GM21786 (cell line): ENCODE data around the gene HORMAD2.

Experiments
- ATAC-seq: cut with Tn5 transposase; IDR thresholded peaks from one replicate; pipeline ENCODE4 v1.9.1; 2021; ENCODE audit not compliant: unreplicated experiment

Gene HORMAD2, protein sequence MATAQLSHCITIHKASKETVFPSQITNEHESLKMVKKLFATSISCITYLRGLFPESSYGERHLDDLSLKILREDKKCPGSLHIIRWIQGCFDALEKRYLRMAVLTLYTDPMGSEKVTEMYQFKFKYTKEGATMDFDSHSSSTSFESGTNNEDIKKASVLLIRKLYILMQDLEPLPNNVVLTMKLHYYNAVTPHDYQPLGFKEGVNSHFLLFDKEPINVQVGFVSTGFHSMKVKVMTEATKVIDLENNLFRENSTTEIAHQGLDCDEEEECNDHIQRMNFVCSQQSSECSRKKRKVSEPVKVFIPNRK

DNA sequence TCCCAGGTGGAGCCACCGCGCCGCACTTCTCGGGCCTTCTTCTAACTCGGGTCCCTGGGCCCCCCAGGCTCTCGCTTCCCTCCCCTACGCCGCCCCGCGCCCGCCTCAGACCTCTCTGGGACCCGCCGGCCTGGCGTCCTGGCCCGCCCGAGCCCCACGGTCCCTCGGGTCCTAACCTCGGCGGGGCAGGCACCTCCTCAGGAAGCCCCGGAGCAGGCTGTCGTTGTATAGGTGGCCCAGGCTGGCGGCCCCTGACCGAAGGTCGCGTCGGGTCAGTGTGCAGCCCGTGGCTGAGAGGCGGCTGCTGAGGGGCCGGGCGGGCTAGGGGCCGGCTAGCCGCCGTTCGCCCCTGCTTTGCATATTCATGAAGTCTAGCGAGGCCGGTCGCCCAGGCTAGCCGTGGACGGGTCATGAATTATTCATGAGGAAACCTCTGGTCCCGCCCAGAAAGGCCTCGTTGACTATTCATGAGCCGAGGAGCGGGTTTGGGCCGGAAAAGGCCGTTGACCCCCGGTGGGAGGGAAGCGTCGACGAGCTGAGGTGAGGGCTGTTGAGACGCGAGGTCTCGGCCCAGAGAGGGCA, at the start of gene HORMAD2:
Gene HORMAD2, plus strand, starts transcription at position 513 of the 582 bp plus-strand sequence. CDS start 13,489 bp downstream, outside the sequence.
- no peak for ATAC-seq

DNA sequence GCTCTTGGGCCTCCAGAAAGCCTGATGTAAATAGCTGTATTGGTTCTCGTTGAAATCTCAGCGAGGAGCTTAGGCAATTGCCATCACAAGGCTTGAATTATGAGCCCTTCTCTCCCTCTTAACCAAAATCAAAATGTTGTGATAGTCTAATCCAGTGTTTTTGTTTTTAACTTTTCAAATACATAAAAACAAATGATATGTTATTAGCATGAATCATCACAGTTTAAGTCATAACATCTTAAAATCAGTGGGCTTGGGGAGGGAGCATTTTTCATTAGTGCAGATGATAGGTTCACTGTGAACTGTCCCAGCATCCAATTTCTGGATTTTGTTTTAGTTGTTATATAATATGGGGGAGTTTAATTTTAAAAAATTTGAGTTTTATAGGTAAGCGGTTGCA, 48.9 kb upstream of the HORMAD2 start:
- ATAC-seq, result no peak

DNA sequence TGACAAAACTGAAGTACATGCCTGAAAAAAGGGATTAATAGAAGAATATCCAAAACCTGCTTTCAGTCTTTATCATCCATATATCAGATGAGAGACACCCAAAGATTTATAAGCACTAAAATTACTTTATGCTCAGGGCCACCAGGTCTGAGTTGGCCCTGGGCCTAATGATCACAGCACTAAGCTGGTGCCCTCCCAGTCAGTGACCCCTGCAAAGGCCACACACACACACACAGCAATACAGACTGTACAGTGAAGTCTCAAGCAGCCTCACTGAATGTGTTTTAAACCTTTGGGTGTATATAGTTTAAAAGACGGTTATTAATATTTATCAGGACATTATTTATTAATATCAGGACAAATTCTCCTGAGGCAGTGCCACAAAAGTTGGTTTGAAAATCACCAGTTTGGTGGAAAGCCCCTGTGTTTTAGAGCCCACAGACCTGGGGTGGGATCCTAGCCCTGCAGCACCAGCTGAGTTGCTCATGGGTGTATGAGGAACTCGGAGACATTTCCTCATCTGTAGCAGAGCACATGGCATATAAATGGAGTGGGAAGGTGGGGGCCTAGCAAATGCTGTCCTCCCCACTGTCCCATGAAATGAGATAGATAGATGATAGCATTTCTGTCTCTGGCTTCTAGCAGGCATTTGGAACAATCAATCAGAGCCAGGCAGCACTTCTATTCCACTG, 48.4 kb upstream of the HORMAD2 start:
- no peak for ATAC-seq

DNA sequence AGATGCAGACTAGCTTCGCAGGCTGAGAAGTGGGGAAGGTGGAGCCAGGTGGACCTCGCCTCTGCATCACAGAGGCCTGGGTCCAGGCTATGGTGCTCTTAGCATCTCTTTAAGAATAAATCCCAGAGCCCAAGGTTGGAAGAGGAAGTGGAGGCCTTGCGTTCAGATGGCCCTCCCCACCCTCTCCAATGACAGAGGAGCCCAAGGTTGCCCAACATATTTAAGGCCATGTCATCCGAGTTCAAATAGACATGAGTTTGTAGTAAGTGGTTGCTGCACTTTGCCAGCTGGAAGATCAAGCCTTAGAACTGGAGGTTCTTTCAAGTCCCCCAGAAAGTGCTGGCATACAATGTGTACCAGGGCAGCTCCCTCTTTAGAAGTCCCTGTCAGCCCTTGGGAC, 47.1 kb upstream of the HORMAD2 start:
- ATAC-seq, result no peak

DNA sequence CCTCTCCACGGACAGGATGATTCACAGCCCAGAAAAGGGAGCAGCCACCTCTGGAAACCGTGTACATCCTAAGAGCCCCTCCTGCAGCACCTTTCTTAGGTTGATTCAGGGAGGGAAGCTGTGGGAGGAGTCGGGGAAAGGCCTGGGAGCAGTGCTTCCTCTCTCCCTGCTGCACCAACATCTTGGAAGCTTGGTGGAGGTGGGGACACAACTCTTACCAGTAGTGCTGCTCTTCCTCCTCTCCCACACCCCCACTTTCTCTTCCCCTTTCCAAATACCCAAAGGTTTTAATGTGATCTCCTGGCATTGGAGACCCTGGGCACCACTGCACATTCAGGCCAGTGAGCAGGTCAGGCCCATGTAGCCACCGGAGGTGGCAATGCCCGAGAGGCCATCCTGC, 46.4 kb upstream of the HORMAD2 start:
- ATAC-seq, result no peak

DNA sequence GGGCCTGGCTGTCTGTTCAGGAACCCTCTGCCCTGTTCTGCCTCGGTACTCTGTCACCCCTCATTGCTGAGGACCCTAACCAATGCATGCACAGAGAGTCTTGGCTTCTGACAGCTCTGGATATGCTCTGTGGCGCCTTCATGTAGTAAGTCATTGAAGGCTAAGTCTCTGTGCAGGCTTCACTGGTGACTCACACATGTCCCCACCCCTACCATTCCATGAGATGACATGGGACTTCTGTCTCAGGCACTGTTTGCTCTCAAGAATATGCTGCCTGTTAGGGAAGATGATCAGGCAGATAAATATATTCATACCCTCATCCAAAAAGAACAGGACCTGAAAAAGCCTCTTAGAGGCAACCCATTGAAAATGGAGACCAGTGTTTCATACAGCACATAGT, 43.6 kb upstream of the HORMAD2 start:
- ATAC-seq, result no peak

DNA sequence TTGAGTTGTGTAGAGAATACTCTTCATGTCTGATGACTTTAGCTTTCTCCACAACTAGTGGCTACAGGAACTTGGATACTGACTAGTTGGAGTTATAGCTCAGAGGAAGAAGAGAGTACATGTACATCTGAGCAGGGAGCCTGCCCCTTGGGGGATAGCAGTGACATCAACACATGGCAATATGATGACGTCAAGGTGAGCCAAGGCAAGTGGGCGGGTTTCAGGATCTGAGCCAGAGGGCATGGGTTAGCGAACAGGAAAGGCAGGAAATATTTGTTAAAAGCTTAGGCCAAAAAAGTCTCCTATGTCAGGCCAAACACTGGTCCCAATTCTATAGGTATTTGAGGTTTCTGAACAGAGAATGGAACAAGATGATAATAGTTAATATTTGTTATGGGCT, 42.0 kb upstream of the HORMAD2 start:
- ATAC-seq, result no peak

DNA sequence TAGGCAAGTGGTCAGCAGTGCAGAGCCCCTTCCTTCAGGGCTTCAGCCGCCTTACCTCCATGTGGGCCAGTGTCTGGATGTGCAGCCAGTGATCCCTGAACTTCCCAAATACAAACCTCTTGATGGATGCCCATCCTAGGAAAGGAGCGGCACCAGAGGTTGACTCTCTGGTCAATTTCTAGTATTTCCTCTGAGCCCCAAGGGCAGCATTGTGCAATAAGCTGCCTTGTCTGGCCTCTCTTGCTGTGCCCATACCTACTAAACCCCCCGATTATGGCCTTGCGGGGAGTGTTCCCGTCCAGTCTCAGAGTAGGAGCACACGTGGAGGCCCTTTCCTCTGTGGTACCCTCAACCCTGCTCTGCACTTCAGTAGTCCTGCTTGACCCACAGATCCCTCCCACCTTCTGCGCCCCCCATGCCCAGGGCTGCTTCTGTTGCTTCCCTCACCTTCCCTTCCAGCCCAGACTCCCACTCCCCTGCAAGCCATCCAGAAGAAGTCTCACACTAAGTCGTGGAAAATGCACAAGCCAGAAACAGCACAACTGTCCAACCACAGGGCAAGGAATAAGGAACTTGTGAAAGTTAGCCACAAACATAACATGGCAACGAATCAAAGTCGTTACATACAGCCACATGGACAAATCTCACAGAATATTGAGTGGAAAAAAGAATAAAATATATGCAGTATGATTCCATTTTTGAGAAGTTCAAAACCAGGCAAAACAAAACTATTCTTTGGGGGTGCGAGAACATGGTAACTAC, 39.6 kb upstream of the HORMAD2 start:
- ATAC-seq, result no peak

DNA sequence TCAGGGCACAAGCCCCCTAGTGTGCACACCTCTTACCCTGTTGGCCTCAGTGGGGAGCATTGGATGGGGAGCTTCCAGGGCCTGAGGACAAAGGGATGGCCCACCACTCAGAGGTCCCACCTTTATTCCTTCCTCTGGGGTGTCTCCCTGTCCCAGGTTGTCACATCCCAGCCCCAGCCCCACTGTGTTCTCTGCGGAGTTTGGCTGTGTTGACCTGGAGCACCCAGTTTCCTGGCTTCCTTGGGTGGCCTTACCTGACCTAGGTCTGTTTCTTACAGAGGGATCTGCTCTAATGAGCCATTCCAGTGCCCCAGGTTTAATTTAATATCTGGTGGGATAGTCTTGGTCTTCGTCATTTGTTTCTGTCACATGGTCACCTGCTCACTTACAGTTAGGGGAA, 38.8 kb upstream of the HORMAD2 start:
- ATAC-seq, result no peak

DNA sequence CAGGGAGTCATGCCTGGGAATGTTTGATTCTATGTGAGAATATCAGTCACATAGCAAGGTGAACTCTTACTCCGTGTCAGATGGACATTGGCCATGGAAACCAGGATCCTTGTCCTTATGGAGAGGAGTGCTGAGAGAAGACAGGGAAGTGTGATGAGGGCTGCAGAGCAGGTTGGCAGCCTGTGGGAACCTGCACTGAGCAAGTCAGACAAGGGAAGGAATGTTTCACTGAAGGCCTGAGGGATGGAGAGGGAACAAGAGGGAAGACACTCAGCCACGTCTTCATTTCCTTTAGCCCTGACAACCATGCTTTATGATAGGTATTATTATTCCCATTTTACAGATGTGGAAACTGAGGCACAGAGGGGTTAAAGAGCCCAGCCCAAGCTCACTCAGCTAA, 38.4 kb upstream of the HORMAD2 start:
- ATAC-seq, result no peak

DNA sequence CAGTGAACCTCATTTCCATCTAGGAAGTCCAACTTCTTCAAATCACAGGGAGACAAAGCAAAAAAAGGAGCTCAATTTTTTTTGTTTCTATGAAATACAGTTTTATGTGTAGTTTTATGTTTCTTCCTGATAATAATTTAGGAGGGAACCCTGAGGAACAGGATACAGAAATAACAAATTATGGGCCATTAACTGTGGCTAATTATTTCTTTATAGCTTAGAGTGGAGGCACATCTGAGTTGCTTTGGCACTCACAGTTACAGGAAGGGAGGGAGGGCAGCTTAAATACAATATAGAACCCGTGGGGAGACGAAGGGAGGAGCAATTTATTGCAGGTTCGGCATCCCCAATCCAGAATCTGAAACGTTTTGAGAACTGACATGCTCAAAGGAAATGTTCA, 37.1 kb upstream of the HORMAD2 start:
- no peak for ATAC-seq

DNA sequence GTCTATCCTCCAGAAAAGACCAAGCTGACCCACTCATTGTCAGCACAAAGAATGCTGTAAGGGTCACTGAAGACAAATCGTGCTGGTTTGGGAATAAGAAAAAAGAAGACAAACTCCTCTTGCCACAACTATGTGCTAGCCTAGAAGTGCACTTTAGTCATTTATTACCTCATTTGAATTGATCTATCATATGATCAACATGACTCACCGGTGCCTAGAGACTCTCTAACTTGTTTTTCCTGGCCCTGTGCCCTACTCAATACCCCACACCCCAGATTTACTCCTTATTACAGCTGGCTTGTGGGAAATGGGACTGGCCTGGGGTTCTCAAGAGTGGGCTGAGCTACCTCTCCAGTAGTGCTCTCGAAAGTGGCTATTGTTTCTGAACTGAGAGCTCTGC, 35.9 kb upstream of the HORMAD2 start:
- ATAC-seq, result no peak

DNA sequence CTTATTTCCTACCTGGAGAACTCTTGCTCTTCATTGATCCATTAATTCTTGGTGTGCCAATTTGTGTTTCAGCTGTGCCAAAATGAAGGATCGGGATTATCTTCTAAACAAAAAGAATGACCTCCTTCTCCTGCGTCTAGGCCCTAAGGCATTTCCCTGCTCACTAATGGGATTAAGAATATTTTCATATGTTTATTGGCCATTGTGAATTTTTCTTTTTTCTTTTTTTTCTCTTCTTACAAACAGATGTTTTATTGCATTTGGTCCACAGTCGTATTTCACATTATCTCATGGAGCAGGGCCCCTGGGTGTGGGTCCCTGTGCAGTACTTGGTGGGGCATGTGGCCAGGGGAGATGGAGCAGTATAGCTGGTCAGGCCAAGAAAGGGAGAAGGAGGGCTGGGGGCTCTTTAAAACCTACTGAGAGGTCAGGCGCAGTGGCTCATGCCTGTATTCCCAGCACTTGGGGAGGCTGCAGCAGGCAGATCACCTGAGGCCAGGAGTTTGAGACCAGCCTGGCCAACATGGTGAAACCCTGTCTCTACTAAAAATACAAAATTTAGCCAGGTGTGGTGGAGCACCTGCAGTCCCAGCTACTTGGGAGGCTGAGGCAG, 35.3 kb upstream of the HORMAD2 start:
- ATAC-seq, result no peak

DNA sequence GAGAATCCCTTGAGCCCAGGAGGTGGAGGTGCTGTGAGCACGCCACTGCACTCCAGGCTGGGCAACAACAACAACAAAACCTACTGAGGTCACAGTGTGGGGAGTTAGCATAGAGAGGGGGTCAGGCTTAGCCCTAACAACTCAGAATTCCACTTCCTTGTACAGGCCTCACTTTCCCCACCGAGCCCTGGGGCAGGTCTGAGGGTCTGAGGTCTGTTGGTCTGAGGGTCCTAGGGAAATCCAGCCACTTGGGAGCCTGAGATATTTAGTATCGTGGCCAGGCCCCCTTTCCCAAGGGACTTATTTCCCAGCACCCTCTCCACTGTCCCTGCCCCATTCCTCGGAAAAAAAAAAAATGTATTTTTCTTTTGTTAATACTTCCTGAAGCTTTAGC, 34.8 kb upstream of the HORMAD2 start:
- no peak for ATAC-seq

DNA sequence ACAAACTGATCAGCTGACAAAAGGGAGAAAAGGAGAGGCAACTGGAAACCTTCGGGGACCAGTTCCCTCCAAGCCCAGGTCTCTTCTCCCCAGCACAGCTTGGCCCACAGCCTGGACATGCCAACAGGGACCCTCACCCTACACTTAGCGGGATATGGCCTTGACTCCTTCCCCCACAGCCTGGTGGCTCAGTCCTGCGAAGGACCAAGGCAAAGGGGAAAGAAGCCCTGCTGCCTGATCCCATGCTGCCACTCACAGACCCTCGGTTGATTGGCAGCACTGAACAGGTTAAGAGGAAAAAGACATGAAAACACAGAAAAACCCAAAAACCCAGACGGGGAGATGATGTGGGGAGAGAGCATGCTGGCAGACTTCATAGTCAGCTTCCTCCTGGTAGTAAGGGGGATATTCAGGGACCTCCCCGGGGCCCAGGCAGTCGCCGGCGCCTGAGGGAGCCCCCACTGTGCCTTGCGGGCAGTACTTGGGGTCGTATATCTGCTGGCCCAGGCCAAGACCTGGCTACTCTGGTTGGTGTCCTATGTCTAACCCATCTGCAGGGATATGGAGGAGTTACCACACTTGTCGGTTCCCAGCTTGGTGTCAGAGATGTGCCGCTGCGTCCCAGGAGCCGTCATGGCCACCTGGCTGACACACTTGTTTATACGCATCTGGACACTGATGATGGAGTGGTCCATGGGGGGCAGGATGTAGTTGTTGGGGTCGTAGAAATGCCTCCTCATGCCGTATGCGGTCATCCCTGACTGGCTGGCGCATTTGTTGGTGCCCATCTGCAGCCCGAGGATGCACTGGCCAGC, 34.2 kb upstream of the HORMAD2 start:
- no peak for ATAC-seq

DNA sequence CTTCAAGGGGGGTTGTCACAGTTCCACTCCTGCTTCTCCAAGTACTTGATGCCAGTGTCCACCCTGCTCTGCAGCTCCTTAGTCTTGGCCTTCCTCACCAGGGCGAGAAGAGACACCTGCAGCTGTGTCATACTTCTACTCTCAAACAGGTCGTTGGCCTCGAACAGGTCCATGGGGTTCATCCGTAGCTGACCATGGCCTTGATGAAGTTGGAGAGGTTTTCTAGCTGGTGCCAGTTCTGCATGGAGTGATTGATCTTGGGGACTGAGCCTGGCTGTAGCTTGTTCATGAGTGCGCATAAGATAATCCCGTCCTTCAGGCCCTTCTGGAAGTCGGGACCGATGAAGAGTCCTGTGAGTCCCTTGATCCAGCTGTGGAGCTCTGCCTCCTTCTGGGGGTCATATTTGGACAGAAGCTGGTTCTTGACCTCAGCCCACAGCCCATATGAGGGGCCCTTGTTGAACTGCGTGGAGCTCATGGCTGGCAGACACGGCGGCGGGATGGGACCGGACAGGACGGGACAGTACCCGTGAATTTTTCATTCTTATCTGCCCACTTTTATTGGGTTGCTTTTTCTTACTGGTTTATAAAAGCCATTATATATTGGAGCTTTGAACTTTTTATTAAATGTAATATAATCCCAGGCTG, 33.4 kb upstream of the HORMAD2 start:
- ATAC-seq, result no peak

DNA sequence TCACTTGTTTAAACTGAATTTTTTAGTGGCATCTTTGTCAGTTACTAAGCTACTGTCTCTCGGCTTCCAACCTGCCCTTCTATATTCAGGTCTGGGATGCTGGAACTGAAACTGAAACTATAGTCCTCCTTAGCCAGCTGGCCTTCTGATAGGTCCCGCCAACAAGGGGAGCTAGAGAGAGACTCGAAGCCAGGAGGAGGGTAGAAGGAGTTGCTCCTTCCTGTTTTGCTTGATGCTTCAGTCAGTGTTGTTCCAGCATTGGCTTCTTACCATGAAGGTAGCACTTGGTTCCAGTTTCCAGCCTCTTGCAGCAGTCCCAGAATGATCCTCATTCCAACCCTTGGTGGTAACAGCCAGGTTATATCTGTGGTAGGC, 32.9 kb upstream of the HORMAD2 start:
- ATAC-seq, result no peak

DNA sequence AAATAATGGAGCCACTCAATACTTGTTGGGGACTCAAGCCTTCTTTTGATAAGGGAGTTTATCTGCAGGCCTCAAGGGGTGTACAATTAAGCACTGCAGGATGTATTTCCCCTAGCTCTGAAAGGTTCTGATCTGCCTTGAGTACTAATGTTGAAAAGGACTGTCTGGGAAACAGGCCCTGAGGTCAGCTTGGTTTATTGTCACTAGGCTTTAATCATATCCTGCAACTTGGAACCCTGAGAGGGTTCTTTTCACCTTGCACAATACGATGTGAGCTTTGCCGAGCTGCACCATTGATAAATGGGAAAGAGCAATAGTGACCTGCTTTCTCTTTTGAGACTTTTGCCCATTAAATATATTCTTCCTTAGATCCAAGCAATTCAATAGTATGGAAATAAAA, 31.6 kb upstream of the HORMAD2 start:
- no peak for ATAC-seq

DNA sequence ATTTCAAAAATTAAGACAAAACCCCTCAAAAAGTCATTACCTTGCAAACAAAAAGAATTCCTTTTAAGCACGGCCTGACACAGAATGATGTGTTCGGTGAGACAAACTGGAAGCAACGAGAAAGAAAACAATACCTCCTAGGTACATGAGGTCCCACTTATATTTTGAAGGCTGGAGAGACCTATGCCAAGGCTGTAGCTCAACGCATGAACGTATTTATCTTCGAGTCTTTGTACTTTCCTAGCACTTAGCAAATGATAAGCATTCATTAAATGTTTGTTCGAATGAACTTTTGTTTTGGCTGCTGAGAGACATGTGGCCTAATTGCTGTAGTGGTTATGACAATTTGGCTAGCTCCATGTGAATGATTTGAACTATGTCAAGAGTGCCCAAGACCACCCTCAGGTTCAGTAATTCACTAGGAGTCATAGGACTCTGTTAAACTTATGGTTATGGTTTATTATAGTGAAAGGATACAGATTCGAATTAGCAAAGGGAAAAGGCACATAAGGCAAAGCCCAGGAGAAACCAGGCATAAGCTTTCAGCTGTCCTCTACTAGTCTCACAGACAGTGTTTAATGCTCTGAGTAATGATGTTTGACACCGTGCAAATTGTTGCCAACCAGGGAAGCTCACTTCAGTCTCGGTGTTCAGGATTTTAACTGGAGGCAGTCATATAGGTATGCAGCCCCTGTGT, 26.0 kb upstream of the HORMAD2 start:
- no peak for ATAC-seq

DNA sequence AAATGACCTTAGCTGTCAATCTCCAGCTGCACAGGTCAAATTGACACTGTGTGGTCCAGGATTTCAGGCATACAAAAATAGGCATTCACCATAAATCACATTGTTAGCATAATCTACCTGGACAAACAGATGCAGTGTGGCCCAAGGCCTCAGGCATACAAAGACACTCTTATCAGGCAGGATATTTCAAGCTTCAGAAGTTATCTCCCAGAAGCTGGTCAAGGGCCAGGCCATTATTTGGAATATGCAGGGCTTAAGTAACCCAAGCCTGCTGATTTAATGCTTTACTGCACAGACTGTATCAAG, 25.5 kb upstream of the HORMAD2 start:
- no peak for ATAC-seq
